K562 (cell line): ENCODE measurements around the gene BAIAP3. TPM values are rescaled to one million over a fixed set of nuclear protein-coding genes. Genes with fewer than 3 reads are reported as not detected.

Source experiments
- ATAC-seq: fragments of 200-7000 bp; cut with Tn5 transposase; 3 replicates; pipeline ENCODE4 v1.9.1; 2020; ENCODE audit warnings: moderate library complexity
- BruUV-seq: library from RNA; stranded (reverse); fragments of 400-500 nt; replicated peaks from 2 replicates; lab custom pipeline; 2021; lab: Mats Ljungman, UMichigan
- CTCF ChIA-PET: fragments of 300-600 bp; formaldehyde crosslinking; extraction: SDS; loops from one replicate; lab custom pipeline; 2021; ENCODE audit warnings: low intra/inter-chr PET ratio; lab: Yijun Ruan, JAX
- POLR2A ChIA-PET: fragments of 300-600, 350-650 bp; sonication (Branson Sonifier 250); formaldehyde crosslinking; extraction: SDS; loops from one replicate; lab custom pipeline; 2021; ENCODE audit warnings: antibody characterized with exemption, inconsistent platforms; lab: Yijun Ruan, JAX
- DNase-seq, 4 experiments: peaks; one replicate each; pipeline versions ENCODE4 v3.0.0 to v3.0.0-alpha.2; 2011 to 2018; ENCODE audit warnings: low spot score in 3 of 4, mixed read lengths in 3 of 4; ENCODE audit errors: extremely low read depth in 1 of 4
- FAIRE-seq: peaks from 2 replicates; lab custom pipeline; 2011; peaks lifted over from hg19 to GRCh38; lab: Jason Lieb, UNC
- H2AFZ ChIP-seq: 2 replicates; pipeline ENCODE4 v1.6.0; 2011; ENCODE audit warnings: low read depth, low read length, control low read depth, inconsistent platforms
- H3K27ac ChIP-seq: fragments of 200-600 bp; 3 replicates; pipeline ENCODE4 v1.8.0; 2011; ENCODE audit warnings: low read depth, mild to moderate bottlenecking, control low read depth, inconsistent platforms, low read length, moderate library complexity, mixed read lengths; ENCODE audit errors: extremely low read depth
- H3K27me3 ChIP-seq, 2 experiments: fragments of 300-600 bp in 1 of 2; 2 replicates in 1 of 2; 3 replicates in 1 of 2; pipeline versions ENCODE4 v1.6.0 to v1.8.0; 2011; ENCODE audit warnings: inconsistent platforms in 2 of 2, low read length in 2 of 2, mild to moderate bottlenecking in 1 of 2, mixed read lengths in 1 of 2, moderate library complexity in 1 of 2; ENCODE audit not compliant: control insufficient read depth in 2 of 2, insufficient read depth in 2 of 2
- H3K36me3 ChIP-seq: fragments of 300-600 bp; 3 replicates; pipeline ENCODE4 v1.8.0; 2011; ENCODE audit warnings: mild to moderate bottlenecking, low read length, inconsistent platforms; ENCODE audit not compliant: control insufficient read depth, insufficient read depth
- H3K4me1 ChIP-seq, 2 experiments: fragments of 200-600 bp in 1 of 2; replicated peaks in 1 of 2; 2 replicates in 1 of 2; 3 replicates in 1 of 2; pipeline versions ENCODE4 v1.5.1 to v1.8.0; 2011; ENCODE audit warnings: inconsistent platforms in 2 of 2, low read length in 2 of 2, mild to moderate bottlenecking in 1 of 2, mixed read lengths in 1 of 2, moderate library complexity in 1 of 2; ENCODE audit not compliant: control insufficient read depth in 2 of 2, insufficient read depth in 2 of 2
- H3K4me2 ChIP-seq: 2 replicates; pipeline ENCODE4 v1.6.1; 2011; ENCODE audit warnings: low read length, control low read depth, inconsistent platforms, mixed read lengths; ENCODE audit not compliant: insufficient read depth
- H3K4me3 ChIP-seq: fragments of 200-600 bp; sonication (generic), shearing (Covaris generic); 2 replicates; pipeline ENCODE4 v1.5.1; 2016; ENCODE audit warnings: control low read depth, inconsistent platforms
- H3K79me2 ChIP-seq: fragments of 200-600 bp; 3 replicates; pipeline ENCODE4 v1.8.0; 2011; ENCODE audit warnings: low read length, inconsistent platforms; ENCODE audit not compliant: control insufficient read depth, insufficient read depth
- H3K9ac ChIP-seq, 2 experiments: 2 replicates each; pipeline versions ENCODE4 v1.6.0 to v1.6.1; 2011; ENCODE audit warnings: low read depth in 2 of 2, low read length in 2 of 2, control low read depth in 1 of 2, inconsistent platforms in 1 of 2, mild to moderate bottlenecking in 1 of 2, mixed read lengths in 1 of 2; ENCODE audit not compliant: insufficient read depth in 1 of 2
- H3K9me1 ChIP-seq: one replicate; pipeline ENCODE4 v1.6.0; 2011; ENCODE audit warnings: inconsistent platforms, mild to moderate bottlenecking, low read length, moderate library complexity; ENCODE audit not compliant: control insufficient read depth, insufficient read depth
- H3K9me3 ChIP-seq: replicated peaks from 2 replicates; pipeline ENCODE4 v1.5.1; 2011; ENCODE audit warnings: low read depth, low read length, inconsistent platforms; ENCODE audit not compliant: control insufficient read depth, insufficient read depth
- H4K20me1 ChIP-seq: replicated peaks from 2 replicates; pipeline ENCODE4 v1.6.1; 2011; ENCODE audit warnings: low read length, inconsistent platforms, mixed read lengths; ENCODE audit not compliant: control insufficient read depth, insufficient read depth
- BRD4 ChIP-seq: fragments of 200-600 bp; sonication (generic); IDR thresholded peaks from 2 replicates; pipeline ENCODE4 v1.6.1; 2017; ENCODE audit warnings: inconsistent platforms
- CXXC5 ChIP-seq: fragments of 250-450 bp; sonication (Bioruptor Pico); IDR thresholded peaks from 2 replicates; pipeline ENCODE4 v1.8.0; 2022; ENCODE audit warnings: inconsistent platforms, mild to moderate bottlenecking, moderate library complexity
- EP300 ChIP-seq: IDR thresholded peaks from 2 replicates; pipeline ENCODE4 v1.6.1; 2012; ENCODE audit warnings: low read length, improper control_type of control experiment
- ESRRA ChIP-seq: fragments of 450-650 bp; IDR thresholded peaks from 2 replicates; pipeline ENCODE4 v1.6.1; 2014; ENCODE audit warnings: low read depth, mild to moderate bottlenecking, moderate library complexity, borderline replicate concordance
- FOXP1 ChIP-seq: sonication (generic); formaldehyde crosslinking; IDR thresholded peaks from 2 replicates; pipeline ENCODE4 v1.8.0; 2022; ENCODE audit warnings: mild to moderate bottlenecking, missing genetic modification reagents
- FUS ChIP-seq: fragments of 200-400 bp; formaldehyde crosslinking; optimal IDR thresholded peaks from 2 replicates; pipeline ENCODE3; 2017; ENCODE audit warnings: low read depth, low read length
- HIVEP1 ChIP-seq: fragments of 250-450 bp; sonication (Bioruptor Pico); IDR thresholded peaks from 2 replicates; pipeline ENCODE4 v1.4.0; 2020; ENCODE audit warnings: mild to moderate bottlenecking
- HNRNPH1 ChIP-seq: fragments of 200-400 bp; formaldehyde crosslinking; optimal IDR thresholded peaks from 2 replicates; pipeline ENCODE3; 2017; ENCODE audit warnings: low read depth, mild to moderate bottlenecking, low read length, moderate library complexity
- ILK ChIP-seq: fragments of 450-650 bp; IDR thresholded peaks from 2 replicates; pipeline ENCODE4 v1.6.1; 2016; ENCODE audit warnings: missing genetic modification characterization, low read depth, mild to moderate bottlenecking, missing compliant biosample characterization, moderate library complexity, borderline replicate concordance
- L3MBTL2 ChIP-seq: fragments of 450-650 bp; IDR thresholded peaks from 2 replicates; pipeline ENCODE4 v1.6.1; 2016; ENCODE audit warnings: mild to moderate bottlenecking, moderate library complexity
- MEIS2 ChIP-seq: fragments of 450-650 bp; IDR thresholded peaks from 2 replicates; pipeline ENCODE4 v1.6.1; 2014; ENCODE audit warnings: mild to moderate bottlenecking; ENCODE audit not compliant: partially characterized antibody
- RBM25 ChIP-seq: fragments of 200-400 bp; formaldehyde crosslinking; IDR thresholded peaks from 2 replicates; pipeline ENCODE4 v1.6.1; 2018; ENCODE audit warnings: low read length, low read depth, moderate library complexity; ENCODE audit not compliant: severe bottlenecking
- SPI1 ChIP-seq: IDR thresholded peaks from 2 replicates; pipeline ENCODE4 v1.6.1; 2011; ENCODE audit warnings: low read depth, low read length, control low read depth, borderline replicate concordance
- TOE1 ChIP-seq, 2 experiments: fragments of 450-650 bp in 1 of 2; sonication (generic) in 1 of 2; formaldehyde crosslinking in 1 of 2; IDR thresholded peaks; 2 replicates each; pipeline versions ENCODE4 v1.7.1 to v1.8.0; 2016 to 2022; ENCODE audit warnings: borderline replicate concordance in 2 of 2, mild to moderate bottlenecking in 2 of 2, antibody characterized with exemption in 1 of 2, inconsistent platforms in 1 of 2, low read depth in 1 of 2, missing genetic modification reagents in 1 of 2, moderate library complexity in 1 of 2
- TRIM28 ChIP-seq: fragments of 450-650 bp; IDR thresholded peaks from 2 replicates; pipeline ENCODE4 v1.6.1; 2017
- VEZF1 ChIP-seq: fragments of 200-800 bp; sonication (Bioruptor generic); IDR thresholded peaks from 2 replicates; pipeline ENCODE4 v1.6.1; 2017; ENCODE audit warnings: missing genetic modification characterization, missing compliant biosample characterization
- ZBTB17 ChIP-seq: fragments of 450-650 bp; formaldehyde crosslinking; IDR thresholded peaks from 2 replicates; pipeline ENCODE4 v1.4.0; 2020; ENCODE audit warnings: mild to moderate bottlenecking
- ZC3H4 ChIP-seq: sonication (generic); formaldehyde crosslinking; IDR thresholded peaks from 2 replicates; pipeline ENCODE4 v1.9.0; 2021; ENCODE audit warnings: missing genetic modification reagents, borderline replicate concordance
- ZC3H8 ChIP-seq: fragments of 450-650 bp; IDR thresholded peaks from 2 replicates; pipeline ENCODE4 v1.6.1; 2017
- ZNF133 ChIP-seq: fragments of 250-450 bp; sonication (Bioruptor Pico); IDR thresholded peaks from 2 replicates; pipeline ENCODE4 v1.4.0; 2020; ENCODE audit warnings: mild to moderate bottlenecking
- ZNF551 ChIP-seq: fragments of 250-450 bp; sonication (Bioruptor Pico); IDR thresholded peaks from 2 replicates; pipeline ENCODE4 v1.5.0; 2021; ENCODE audit warnings: mild to moderate bottlenecking, moderate library complexity
- ZNF655 ChIP-seq: fragments of 250-450 bp; sonication (Bioruptor Pico); IDR thresholded peaks from 2 replicates; pipeline ENCODE4 v1.5.0; 2021
- WGBS: fragments of 100-300 bp; shearing (Covaris generic); methylation state at CpG from one replicate; pipeline ENCODE4 v1.1.6; 2016; ENCODE audit warnings: low coverage, mixed read lengths; ENCODE audit not compliant: insufficient coverage; ENCODE audit errors: missing lambda C conversion rate; 5-methylcytosine and 5-hydroxymethylcytosine counted together
- in situ Hi-C: fragments of 300-500 bp; cut with MboI; formaldehyde crosslinking; loops from 4 replicates; pipeline ENCODE4 v1.15.0; 2018; ENCODE audit warnings: inconsistent platforms, mixed read lengths
- intact Hi-C: fragments of 100-400 bp; cut with micrococcal nuclease; formaldehyde crosslinking; loops from 2 replicates; pipeline ENCODE4 v1.14.2; 2022
- polyA plus RNA-seq, 8 experiments: library from polyadenylated mRNA; depleted of rRNA in 4 of 8; stranded (reverse) in 5 of 8; unstranded in 3 of 8; fragments of >200 nt; fragmentation: Nextera tagmentation in 2 of 8; fragmentation: Illumina TruSeq in 1 of 8; extraction: Ambion mirVana in 2 of 8; extraction: Trizol in 1 of 8; gene quantifications; 2 replicates each; pipeline versions ENCODE4 v1.2.1 to v1.2.3, GENCODE V29; 2011 to 2014; ENCODE audit warnings: inconsistent platforms in 1 of 8, missing spikeins in 1 of 8
- total RNA-seq, 7 experiments: library from RNA; depleted of rRNA in 6 of 7; stranded (reverse); fragments of >200 nt in 6 of 7; fragmentation: Illumina TruSeq in 2 of 7; extraction: Trizol in 2 of 7; gene quantifications; 2 replicates each; pipeline versions ENCODE4 v1.2.1 to v1.2.3, GENCODE V29; 2011 to 2021; ENCODE audit warnings: low replicate concordance in 1 of 7

Gene BAIAP3
- total and polyA plus RNA-seq, 9 of the 15 experiments (the other 6 are each of a cell fraction or from before 2014, with no cell fraction given), result 0.03 to 4.5 (median 0.57) TPM; not detected in 1

- H3K9me1 ChIP-seq, result no peaks in the 10 kb centered on the region
- no peak overlapping the region for H3K27ac ChIP-seq
- H3K4me2 ChIP-seq, result no peak overlapping the region
- no peaks in the 10 kb centered on the region for H3K36me3 ChIP-seq
- intact Hi-C loops (no loop called here), in situ Hi-C loops (no loop called here)
- no TSS peak for BruUV-seq
- peaks cover 14 to 53% of the 10 kb centered on the region in 2 experiments for H3K4me1 ChIP-seq
- ATAC-seq (peak; percentile 25; the same call in 1 of the 3 replicates), DNase-seq (peak in 2 of 4 experiments; percentile 47 to 51), FAIRE-seq (no peak)
- peak overlapping the region in 1 of 2 experiments; percentile 28; a peak in 2 of 4 replicates for H3K9ac ChIP-seq
- CTCF ChIA-PET, result no interaction called here
- no peaks in the 10 kb centered on the region for H3K9me3 ChIP-seq
- H3K4me3 ChIP-seq, result no peak overlapping the region
- peaks cover 2% of the 10 kb centered on the region; the same call in 1 of the 2 replicates for H4K20me1 ChIP-seq
- WGBS, result 9% methylated on average over 14 of the region's 20 CpGs
- H3K27me3 ChIP-seq, result peaks cover 25 to 45% of the 10 kb centered on the region in 2 experiments
- no peaks in the 10 kb centered on the region for H3K79me2 ChIP-seq
- POLR2A ChIA-PET, result interaction anchor here (1.2 to 1.8 kb wide), 2 partner anchors 9 to 11 kb away, joined by 3 to 4 read pairs; no protein-coding TSS in a partner anchor
- no peak overlapping the region for H2AFZ ChIP-seq
- TF ChIP-seq VEZF1 (peak; percentile 68), TOE1 (IDR thresholded peaks at IDR 0.05; ENCODE audit: borderline replicate concordance) (no peak), TOE1 (CRISPR knock-in tag; IDR thresholded peaks at IDR 0.05; ENCODE audit: borderline replicate concordance, low read depth) (no peak), ZNF655 (CRISPR knock-in tag) (no peak), HNRNPH1 (no peak), ZC3H8 (no peak), EP300 (no peak), FOXP1 (CRISPR knock-in tag) (no peak), ILK (tag) (no peak), ZBTB17 (CRISPR knock-in tag) (no peak), TRIM28 (no peak), L3MBTL2 (no peak), HIVEP1 (no peak), ZC3H4 (CRISPR knock-in tag) (no peak), ZNF133 (no peak), MEIS2 (peak; percentile 49), RBM25 (no peak), CXXC5 (CRISPR knock-in tag) (no peak), BRD4 (no peak), ZNF551 (CRISPR knock-in tag) (no peak), FUS (no peak), ESRRA (no peak), SPI1 (0 out of 2 replicates have a peak, but pooled peaks have one; percentile 4)
Observed at GRCh38 chr16:1288813-1289476, 44.5 kb upstream of the BAIAP3 start.
